HG03520 (cell line): ENCODE data around the gene ATP11B.
"Not testable (repeated sequence)": the region's sequence is repeated elsewhere in the genome, so short reads cannot be mapped to it uniquely, and the experiment has no call there.

Experiments used
- ATAC-seq: cut with Tn5 transposase; IDR thresholded peaks from one replicate; pipeline ENCODE4 v1.9.1; 2021; ENCODE audit warnings: mild to moderate bottlenecking, moderate library complexity; ENCODE audit not compliant: unreplicated experiment

The ATP11B gene

DNA sequence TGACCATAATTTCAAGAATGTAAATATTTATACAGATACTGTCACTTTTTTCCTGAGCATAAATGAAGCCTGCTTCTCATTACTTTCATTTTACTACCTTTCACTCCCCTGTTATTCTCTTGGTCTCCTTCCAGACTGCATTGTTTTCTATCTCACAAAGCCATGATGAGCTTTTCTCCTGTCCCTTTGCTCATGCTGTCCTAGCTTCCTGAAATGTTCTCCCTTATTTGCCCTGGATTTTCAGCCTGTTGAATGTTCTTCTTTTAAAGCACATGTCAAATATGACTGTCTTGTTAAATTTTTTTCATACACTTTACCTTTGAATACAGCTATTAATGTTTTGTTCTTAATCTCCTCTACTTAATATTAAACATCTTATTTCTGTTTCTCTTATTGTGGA, 31.7 kb downstream of the ATP11B start:
- no peak for ATAC-seq

GRCh38 chr3:182829761-182830405, 36.6 kb downstream of the ATP11B start:
- ATAC-seq = no peak

- no peak for ATAC-seq
Observed at GRCh38 chr3:182837855-182838454, 44.7 kb downstream of the ATP11B start.

- no peak for ATAC-seq
Observed at GRCh38 chr3:182843478-182843877, 50.2 kb downstream of the ATP11B start.

DNA sequence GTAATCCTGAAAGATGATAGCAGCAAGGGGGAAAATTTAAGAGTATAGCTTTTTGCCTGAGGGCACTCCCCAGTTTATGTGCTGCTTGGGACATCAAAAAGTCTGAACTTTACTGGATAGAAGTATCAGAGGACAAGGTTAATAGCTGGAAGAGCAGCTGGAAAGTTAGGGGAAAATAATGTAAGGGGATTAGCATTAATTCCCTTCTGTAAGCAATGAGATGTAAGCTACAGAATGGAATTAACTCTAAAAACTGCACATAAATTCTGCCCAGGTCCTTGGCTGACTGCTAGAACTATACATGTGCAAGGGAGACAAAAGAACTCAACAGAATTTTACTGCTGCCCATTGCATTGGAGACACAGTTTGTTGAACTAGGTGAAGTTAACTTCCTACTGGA, 55.6 kb downstream of the ATP11B start:
- no peak for ATAC-seq

GRCh38 chr3:182855076-182855475, 61.8 kb downstream of the ATP11B start:
- ATAC-seq = no peak

DNA sequence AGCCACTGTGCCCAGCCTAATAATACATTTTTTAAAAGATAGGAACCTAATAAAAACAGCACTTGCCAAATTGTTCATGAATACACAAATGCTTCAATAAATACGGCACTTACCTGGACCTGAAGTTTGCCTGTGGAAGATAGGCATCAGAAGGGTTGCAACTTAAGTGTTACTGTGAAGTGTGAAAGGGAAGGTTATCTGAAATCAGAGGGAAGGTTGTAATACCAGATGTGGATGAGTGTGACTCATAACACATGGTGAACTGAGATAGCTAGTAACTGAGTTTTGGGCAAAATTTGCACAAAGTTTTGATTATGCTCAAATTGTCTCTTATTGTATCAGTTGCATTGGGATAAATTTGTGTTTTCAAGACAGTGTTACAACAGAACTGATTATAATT, 68.0 kb downstream of the ATP11B start:
- no peak for ATAC-seq

DNA sequence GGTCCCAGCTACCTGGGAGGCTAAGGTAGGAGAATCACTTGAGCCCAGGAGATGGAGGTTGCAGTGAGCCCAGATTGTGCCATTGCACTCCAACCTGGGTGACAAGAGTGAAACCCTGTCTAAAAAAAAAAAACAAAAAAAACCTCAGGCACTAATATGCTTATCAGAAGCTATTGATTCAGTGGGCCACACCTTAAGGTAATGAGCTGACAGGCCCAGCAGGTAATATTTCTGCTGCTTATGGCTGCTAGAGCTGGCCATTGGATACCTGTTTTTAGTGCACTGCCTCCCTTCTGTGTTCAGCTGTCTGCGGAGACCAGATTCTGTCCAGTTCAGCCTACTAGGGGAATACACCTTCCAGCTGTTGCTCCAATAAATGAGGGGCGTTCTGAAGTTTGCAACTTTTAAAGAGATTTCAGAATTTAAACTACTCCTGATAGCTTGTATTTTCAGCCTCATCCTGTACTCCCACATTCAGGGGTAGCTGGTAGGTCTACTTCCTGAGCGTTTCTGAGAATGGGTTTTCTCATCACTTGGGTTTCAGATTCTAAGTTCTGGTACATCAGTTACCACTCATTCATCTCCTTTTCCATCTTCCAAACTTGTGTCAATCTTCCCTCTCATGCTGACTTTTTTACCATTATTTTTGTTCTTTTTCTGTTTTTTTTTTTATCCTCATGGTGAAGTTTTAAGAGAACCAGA, 69.0 kb downstream of the ATP11B start:
- no peak for ATAC-seq

GRCh38 chr3:182869059-182869458, 75.8 kb downstream of the ATP11B start:
- no peak for ATAC-seq

DNA sequence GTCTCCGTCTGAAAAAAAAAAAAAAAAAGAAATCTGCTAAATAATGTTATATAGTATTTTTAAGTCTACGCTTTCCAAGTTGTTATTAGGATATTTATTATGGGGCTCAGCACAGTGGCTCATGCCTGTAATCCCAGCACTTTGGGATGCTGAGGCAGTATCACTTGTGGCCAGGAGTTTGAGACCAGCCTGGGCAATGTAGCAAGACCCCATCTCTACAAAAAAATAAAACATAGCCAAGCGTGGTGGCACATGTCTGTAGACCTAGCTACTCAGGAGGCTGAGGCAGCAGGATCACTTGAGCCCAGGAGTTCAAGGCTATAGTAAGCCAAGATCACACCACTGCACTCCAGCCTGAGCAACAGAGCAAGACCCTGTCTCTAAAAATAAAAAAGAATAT, 77.6 kb downstream of the ATP11B start:
- not testable (repeated sequence) for ATAC-seq

DNA sequence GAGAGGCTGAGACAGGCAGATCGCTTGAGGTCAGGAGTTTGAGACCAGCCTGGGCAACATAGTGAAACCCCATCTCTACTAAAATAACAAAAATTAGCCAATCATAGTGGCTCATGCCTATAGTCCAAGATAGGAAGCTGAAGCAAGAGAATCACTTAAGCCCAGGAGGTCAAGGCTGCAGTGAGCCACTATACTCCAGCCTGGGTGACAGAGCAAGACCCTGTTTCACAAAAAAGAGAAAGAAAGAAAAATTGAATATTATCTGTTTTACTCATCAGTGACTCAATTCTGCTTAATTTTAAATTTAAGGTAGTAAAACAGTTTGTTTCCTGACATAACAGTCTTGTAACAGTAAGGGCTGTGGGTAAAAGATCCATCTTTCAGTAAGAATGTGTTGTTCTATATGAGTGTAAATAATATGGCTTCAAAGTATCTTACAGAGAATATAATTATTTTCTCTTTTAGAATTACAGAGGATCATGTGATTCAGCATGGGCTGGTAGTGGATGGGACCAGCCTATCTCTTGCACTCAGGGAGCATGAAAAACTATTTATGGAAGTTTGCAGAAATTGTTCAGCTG, 85.8 kb downstream of the ATP11B start:
- no peak for ATAC-seq

GRCh38 chr3:182886497-182886896, 93.2 kb downstream of the ATP11B start:
- ATAC-seq = no peak

- no peak for ATAC-seq
Observed at GRCh38 chr3:182889948-182890629, 96.8 kb downstream of the ATP11B start.

DNA sequence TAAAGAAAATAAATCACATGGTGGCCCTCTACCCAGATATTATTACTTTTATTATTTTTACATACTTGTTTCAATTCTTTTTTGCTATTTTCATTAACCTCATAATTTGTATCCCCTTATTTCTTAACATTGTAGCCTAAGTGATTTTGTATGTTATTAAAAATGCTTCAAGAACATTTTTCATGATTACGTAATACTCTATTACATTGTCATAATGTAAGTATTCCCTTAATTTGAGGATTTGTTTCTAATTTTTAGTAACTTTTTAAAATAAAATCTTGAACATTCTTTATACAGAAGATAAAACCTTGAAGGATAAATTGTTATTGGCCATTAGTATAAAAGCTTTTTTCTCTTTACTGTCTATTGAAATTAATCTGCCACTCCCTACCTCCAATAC, 98.1 kb downstream of the ATP11B start:
- no peak for ATAC-seq

DNA sequence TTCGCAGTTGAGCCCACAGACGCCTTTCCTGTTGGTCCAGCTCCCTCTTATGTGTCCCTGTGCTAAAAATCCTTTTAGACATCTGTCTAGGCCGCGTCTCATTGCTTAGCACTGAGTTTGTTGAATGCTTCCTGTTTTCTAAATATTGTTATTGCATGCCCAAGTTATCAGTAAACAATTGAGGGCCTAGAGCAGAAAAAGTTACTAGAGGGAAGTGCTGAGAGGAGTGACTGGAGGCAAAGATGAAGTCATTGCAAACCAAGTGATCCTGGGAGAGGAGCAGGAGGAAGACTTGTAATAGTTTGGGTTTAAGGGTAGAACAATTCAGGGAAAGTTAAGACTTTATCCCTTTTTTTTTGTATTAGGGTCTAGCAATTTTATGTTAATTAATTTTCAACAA, 98.9 kb downstream of the ATP11B start:
- no peak for ATAC-seq

DNA sequence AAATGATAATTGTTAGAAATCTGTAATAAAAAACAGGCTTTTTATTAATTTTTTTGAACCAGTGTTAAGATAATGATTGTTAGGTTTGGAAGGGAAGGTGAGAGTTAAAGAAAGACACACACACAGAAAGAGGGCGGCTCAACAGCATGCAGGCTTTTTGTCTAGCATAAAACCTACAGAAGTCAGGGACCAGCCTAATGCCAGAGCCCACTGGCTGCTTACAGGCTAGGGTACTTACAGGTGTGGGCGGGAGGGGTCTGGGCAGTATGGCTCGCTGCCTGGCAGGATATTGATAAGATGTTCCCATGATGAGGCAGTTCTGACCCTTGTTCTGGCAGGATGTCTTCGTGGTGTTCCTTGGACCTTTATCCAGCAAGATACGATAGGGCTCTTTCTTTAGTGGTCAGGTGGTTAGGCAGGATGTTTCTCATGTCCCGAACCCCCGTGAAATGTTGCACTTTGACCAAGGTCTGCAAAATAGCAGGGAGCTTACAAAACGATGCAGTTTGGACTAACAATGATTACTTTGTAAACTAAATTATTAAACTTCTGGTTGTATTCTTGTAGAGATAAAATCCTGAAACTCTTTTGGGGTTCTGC, 102.3 kb downstream of the ATP11B start:
- ATAC-seq = no peak

DNA sequence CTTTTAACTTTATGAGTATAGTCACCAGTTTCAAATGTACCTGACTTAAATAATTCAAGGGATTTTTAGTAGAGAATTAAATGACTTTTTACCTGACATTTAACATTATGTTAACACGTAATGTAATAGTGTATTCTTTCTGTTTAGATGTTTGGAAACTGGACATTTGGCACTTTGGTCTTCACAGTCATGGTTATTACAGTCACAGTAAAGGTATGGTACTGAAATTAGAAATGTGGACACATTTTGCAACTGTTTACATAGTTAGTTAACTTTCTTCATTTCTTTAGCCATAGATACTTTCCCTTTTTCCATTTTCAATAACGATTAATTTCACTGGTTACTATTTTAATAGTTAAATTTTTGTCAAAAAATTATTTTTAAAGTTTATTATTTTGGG, 103.2 kb downstream of the ATP11B start:
- no peak for ATAC-seq

GRCh38 chr3:182902236-182902635, 108.9 kb downstream of the ATP11B start:
- ATAC-seq = no peak

- no peak for ATAC-seq
Observed at GRCh38 chr3:182904164-182904563, 110.9 kb downstream of the ATP11B start.

- no peak for ATAC-seq
Observed at GRCh38 chr3:182905623-182906022, 112.3 kb downstream of the ATP11B start.

GRCh38 chr3:182906036-182906435, 112.7 kb downstream of the ATP11B start:
- no peak for ATAC-seq
